Adipocyte (in vitro differentiated cells): Measurements from ENCODE around the gene MAP3K20.
A peak's percentile ranks its signal among the peaks of the same experiment; 100 is the strongest.
"Not testable (repeated sequence)": the region's sequence is repeated elsewhere in the genome, so short reads cannot be mapped to it uniquely, and the experiment has no call there.

Experiments used
- DNase-seq: peaks from one replicate; pipeline ENCODE4 v3.0.0-alpha.2; 2015; ENCODE audit warnings: low read depth
- H3K27me3 ChIP-seq: replicated peaks from 2 replicates; pipeline ENCODE4 v1.7.0; 2013; ENCODE audit warnings: mild to moderate bottlenecking, low read length, moderate library complexity; ENCODE audit not compliant: control insufficient read depth, insufficient read depth
- H3K36me3 ChIP-seq: 2 replicates; pipeline ENCODE4 v1.7.0; 2013; ENCODE audit warnings: low read length, mild to moderate bottlenecking, moderate library complexity; ENCODE audit not compliant: control insufficient read depth, insufficient read depth, severe bottlenecking
- H3K4me1 ChIP-seq: 2 replicates; pipeline ENCODE4 v1.7.0; 2013; ENCODE audit warnings: mild to moderate bottlenecking, low read length, moderate library complexity; ENCODE audit not compliant: control insufficient read depth, insufficient read depth
- H3K4me3 ChIP-seq: 2 replicates; pipeline ENCODE4 v1.7.0; 2013; ENCODE audit warnings: mild to moderate bottlenecking, low read length, moderate library complexity
- H3K9ac ChIP-seq: 2 replicates; pipeline ENCODE4 v1.7.0; 2013; ENCODE audit warnings: mild to moderate bottlenecking, low read length, moderate library complexity
- H3K9me3 ChIP-seq: 2 replicates; pipeline ENCODE4 v1.7.0; 2013; ENCODE audit warnings: mild to moderate bottlenecking, low read length, moderate library complexity; ENCODE audit not compliant: control insufficient read depth

Gene MAP3K20

GRCh38 chr2:173288561-173288960, 212.9 kb downstream of the MAP3K20 start:
- no peak overlapping the region for H3K4me3 ChIP-seq
- no peaks in the 10 kb centered on the region for H3K27me3 ChIP-seq
- peaks cover 21% of the 10 kb centered on the region for H3K9me3 ChIP-seq
- peak; percentile 47 for DNase-seq
- no peak overlapping the region for H3K9ac ChIP-seq
- no peaks in the 10 kb centered on the region for H3K36me3 ChIP-seq
- H3K4me1 ChIP-seq = no peaks in the 10 kb centered on the region

- no peak overlapping the region for H3K4me3 ChIP-seq
- no peaks in the 10 kb centered on the region for H3K36me3 ChIP-seq
- H3K4me1 ChIP-seq = no peaks in the 10 kb centered on the region
- H3K9ac ChIP-seq = no peak overlapping the region
- H3K27me3 ChIP-seq = no peaks in the 10 kb centered on the region
- peaks cover 22% of the 10 kb centered on the region for H3K9me3 ChIP-seq
- DNase-seq = no peak
Measured at GRCh38 chr2:173290046-173290445, 214.4 kb downstream of the MAP3K20 start.

GRCh38 chr2:173290518-173290917, 214.9 kb downstream of the MAP3K20 start:
- H3K9me3 ChIP-seq = peaks cover 22% of the 10 kb centered on the region
- H3K36me3 ChIP-seq = no peaks in the 10 kb centered on the region
- H3K4me1 ChIP-seq = no peaks in the 10 kb centered on the region
- DNase-seq = no peak
- H3K9ac ChIP-seq = no peak overlapping the region
- H3K4me3 ChIP-seq = no peak overlapping the region
- no peaks in the 10 kb centered on the region for H3K27me3 ChIP-seq

- Histone ChIP-seq H3K4me3 (no peak overlapping the region), H3K36me3 (no peaks in the 10 kb centered on the region)
- no peak for DNase-seq
Measured at GRCh38 chr2:173291412-173291811, 215.8 kb downstream of the MAP3K20 start.

GRCh38 chr2:173296235-173296634, 220.6 kb downstream of the MAP3K20 start:
- no peaks in the 10 kb centered on the region for H3K4me1 ChIP-seq
- no peaks in the 10 kb centered on the region for H3K27me3 ChIP-seq
- no peak for DNase-seq
- H3K9me3 ChIP-seq = peaks cover 69% of the 10 kb centered on the region
- H3K4me3 ChIP-seq = no peak overlapping the region
- H3K9ac ChIP-seq = no peak overlapping the region
- H3K36me3 ChIP-seq = no peaks in the 10 kb centered on the region

More at GRCh38 chr2:173291412-173291811, 215.8 kb downstream of the MAP3K20 start:
- Histone ChIP-seq H3K27me3 (no peaks in the 10 kb centered on the region), H3K4me1 (no peaks in the 10 kb centered on the region), H3K9ac (no peak overlapping the region), H3K9me3 (peaks cover 23% of the 10 kb centered on the region)

GRCh38 chr2:173298536-173299097, 223.0 kb downstream of the MAP3K20 start:
- Histone ChIP-seq H3K9ac (no peak overlapping the region), H3K9me3 (peaks cover 52% of the 10 kb centered on the region), H3K27me3 (no peaks in the 10 kb centered on the region), H3K36me3 (no peaks in the 10 kb centered on the region), H3K4me1 (no peaks in the 10 kb centered on the region), H3K4me3 (peak overlapping the region; percentile 37)
- no peak for DNase-seq

GRCh38 chr2:173299764-173300163, 224.1 kb downstream of the MAP3K20 start:
- Histone ChIP-seq H3K9ac (no peak overlapping the region), H3K36me3 (no peaks in the 10 kb centered on the region), H3K4me1 (no peaks in the 10 kb centered on the region), H3K9me3 (peaks cover 50% of the 10 kb centered on the region), H3K27me3 (no peaks in the 10 kb centered on the region), H3K4me3 (no peak overlapping the region)
- DNase-seq = no peak

GRCh38 chr2:173300458-173300857, 224.8 kb downstream of the MAP3K20 start:
- no peak overlapping the region for H3K4me3 ChIP-seq
- DNase-seq = no peak
- no peak overlapping the region for H3K9ac ChIP-seq
- H3K36me3 ChIP-seq = no peaks in the 10 kb centered on the region
- H3K27me3 ChIP-seq = no peaks in the 10 kb centered on the region
- no peaks in the 10 kb centered on the region for H3K4me1 ChIP-seq
- H3K9me3 ChIP-seq = peaks cover 50% of the 10 kb centered on the region

- H3K9me3 ChIP-seq = peaks cover 56% of the 10 kb centered on the region
- H3K36me3 ChIP-seq, H3K27me3 ChIP-seq, H3K4me1 ChIP-seq, H3K9ac ChIP-seq, DNase-seq, H3K4me3 ChIP-seq: not testable (repeated sequence)
Measured at GRCh38 chr2:173301549-173301948, 225.9 kb downstream of the MAP3K20 start.

- H3K4me1 ChIP-seq = no peaks in the 10 kb centered on the region
- H3K36me3 ChIP-seq = no peaks in the 10 kb centered on the region
- no peak overlapping the region for H3K4me3 ChIP-seq
- peaks cover 29% of the 10 kb centered on the region for H3K9me3 ChIP-seq
- no peak for DNase-seq
- no peaks in the 10 kb centered on the region for H3K27me3 ChIP-seq
- H3K9ac ChIP-seq = no peak overlapping the region
Measured at GRCh38 chr2:173305303-173305702, 229.7 kb downstream of the MAP3K20 start.

GRCh38 chr2:173307293-173307692, 231.6 kb downstream of the MAP3K20 start:
- Histone ChIP-seq H3K4me1 (no peaks in the 10 kb centered on the region), H3K9ac (no peak overlapping the region), H3K9me3 (peaks cover 17% of the 10 kb centered on the region), H3K36me3 (no peaks in the 10 kb centered on the region), H3K4me3 (no peak overlapping the region), H3K27me3 (no peaks in the 10 kb centered on the region)
- no peak for DNase-seq

GRCh38 chr2:173309370-173309769, 233.7 kb downstream of the MAP3K20 start:
- H3K4me3 ChIP-seq, H3K36me3 ChIP-seq, H3K9ac ChIP-seq, H3K27me3 ChIP-seq, DNase-seq, H3K4me1 ChIP-seq: not testable (repeated sequence)
- H3K9me3 ChIP-seq = peaks cover 17% of the 10 kb centered on the region
